GM19238 (cell line): ENCODE measurements around the gene SLC16A4.
A peak's percentile ranks its signal among the peaks of the same experiment; 100 is the strongest.
"Not testable (repeated sequence)": the region's sequence is repeated elsewhere in the genome, so short reads cannot be mapped to it uniquely, and the experiment has no call there.

Source experiments
- DNase-seq: peaks from one replicate; pipeline ENCODE4 v3.0.0; 2011; ENCODE audit warnings: low spot score; ENCODE audit not compliant: insufficient read length

The SLC16A4 gene

GRCh38 chr1:110409316-110409715 lies 18.5 kb upstream of the SLC16A4 start:
- DNase-seq, result no peak

GRCh38 chr1:110408488-110408887 lies 17.7 kb upstream of the SLC16A4 start:
- DNase-seq, result no peak

GRCh38 chr1:110407260-110408210 lies 16.7 kb upstream of the SLC16A4 start, which contains the start of gene LAMTOR5:
Gene LAMTOR5, minus strand, starts transcription at chr1:110407694. Its CDS starts 74 bp downstream, at chr1:110407620.
- DNase-seq, result peak; percentile 76

GRCh38 chr1:110406407-110406806 lies 15.6 kb upstream of the SLC16A4 start:
- not testable (repeated sequence) for DNase-seq

- DNase-seq, result no peak
Measured at GRCh38 chr1:110404401-110404800, 13.6 kb upstream of the SLC16A4 start.

- no peak for DNase-seq
Measured at GRCh38 chr1:110403805-110404204, 13.0 kb upstream of the SLC16A4 start.

GRCh38 chr1:110396259-110396958 lies 5.6 kb upstream of the SLC16A4 start:
- not testable (repeated sequence) for DNase-seq

GRCh38 chr1:110394493-110394820 lies 3.6 kb upstream of the SLC16A4 start:
- DNase-seq, result no peak

- DNase-seq, result no peak
Measured at GRCh38 chr1:110393691-110394492, 3.1 kb upstream of the SLC16A4 start.

GRCh38 chr1:110393286-110393685 lies 2.5 kb upstream of the SLC16A4 start:
- DNase-seq, result no peak

GRCh38 chr1:110390096-110390495 lies 730 bp downstream of the SLC16A4 start:
- no peak for DNase-seq

GRCh38 chr1:110387048-110387754 lies 3.6 kb downstream of the SLC16A4 start:
- no peak for DNase-seq

GRCh38 chr1:110385369-110385768 lies 5.5 kb downstream of the SLC16A4 start:
- DNase-seq, result no peak

GRCh38 chr1:110384581-110385321 lies 6.1 kb downstream of the SLC16A4 start:
- DNase-seq, result peak; percentile 35

GRCh38 chr1:110383251-110383990 lies 7.4 kb downstream of the SLC16A4 start:
- no peak for DNase-seq

GRCh38 chr1:110380672-110381283 lies 10.0 kb downstream of the SLC16A4 start:
- no peak for DNase-seq

GRCh38 chr1:110375490-110375889 lies 15.3 kb downstream of the SLC16A4 start:
- DNase-seq, result no peak

- DNase-seq, result no peak
Measured at GRCh38 chr1:110370827-110371226, 20.0 kb downstream of the SLC16A4 start.

GRCh38 chr1:110364221-110364620 lies 26.6 kb downstream of the SLC16A4 start:
- no peak for DNase-seq
